ENCODE measurements around the gene CASK.
"Not testable (repeated sequence)": the region's sequence is repeated elsewhere in the genome, so short reads cannot be mapped to it uniquely, and the experiment has no call there.

The CASK gene

GRCh38 chrX:41607264-41607832 lies 316.0 kb downstream of the CASK start:
- DNase-seq, result no peak

- DNase-seq, result not testable (repeated sequence)
Observed at GRCh38 chrX:41606057-41606456, 317.3 kb downstream of the CASK start.

GRCh38 chrX:41604766-41605543 lies 318.4 kb downstream of the CASK start:
- DNase-seq, result no peak

- DNase-seq, result no peak
Observed at GRCh38 chrX:41604177-41604576, 319.2 kb downstream of the CASK start.

- no peak for DNase-seq
Observed at GRCh38 chrX:41603596-41603995, 319.8 kb downstream of the CASK start.

- DNase-seq, result no peak
Observed at GRCh38 chrX:41602816-41603345, 320.5 kb downstream of the CASK start.

GRCh38 chrX:41600291-41600690 lies 323.1 kb downstream of the CASK start:
- no peak for DNase-seq

GRCh38 chrX:41599507-41599906 lies 323.8 kb downstream of the CASK start:
- no peak for DNase-seq

- DNase-seq, result no peak
Observed at GRCh38 chrX:41596596-41596995, 326.8 kb downstream of the CASK start.

GRCh38 chrX:41594634-41595033 lies 328.7 kb downstream of the CASK start:
- no peak for DNase-seq

- no peak for DNase-seq
Observed at GRCh38 chrX:41591906-41592305, 331.4 kb downstream of the CASK start.

- no peak for DNase-seq
Observed at GRCh38 chrX:41590641-41591040, 332.7 kb downstream of the CASK start.

GRCh38 chrX:41589634-41590270 lies 333.6 kb downstream of the CASK start:
- DNase-seq, result no peak

GRCh38 chrX:41588271-41588670 lies 335.1 kb downstream of the CASK start:
- DNase-seq, result no peak

- no peak for DNase-seq
Observed at GRCh38 chrX:41580423-41581064, 342.8 kb downstream of the CASK start.

GRCh38 chrX:41563876-41564275 lies 359.5 kb downstream of the CASK start:
- DNase-seq, result no peak

- DNase-seq, result no peak
Observed at GRCh38 chrX:41561045-41561444, 362.3 kb downstream of the CASK start.

GRCh38 chrX:41559235-41560052 lies 363.9 kb downstream of the CASK start:
- no peak for DNase-seq

- DNase-seq, result no peak
Observed at GRCh38 chrX:41558531-41558930, 364.8 kb downstream of the CASK start.

- DNase-seq, result no peak
Observed at GRCh38 chrX:41556958-41557357, 366.4 kb downstream of the CASK start.

- no peak for DNase-seq
Observed at GRCh38 chrX:41553688-41554087, 369.7 kb downstream of the CASK start.

- DNase-seq, result no peak
Observed at GRCh38 chrX:41548411-41548810, 374.9 kb downstream of the CASK start.

- no peak for DNase-seq
Observed at GRCh38 chrX:41543668-41544067, 379.7 kb downstream of the CASK start.
